ENCODE measurements around the gene GABRB1.

The GABRB1 gene

GRCh38 chr4:47187608-47188007 is 156.2 kb downstream of the GABRB1 start:
- no peak for DNase-seq
- intact Hi-C loops (cut with DNase I) = no loop called here

- intact Hi-C loops (cut with DNase I) = no loop called here
- DNase-seq = no peak
Measured at GRCh38 chr4:47193179-47193578, 161.8 kb downstream of the GABRB1 start.

GRCh38 chr4:47194036-47194737 is 162.8 kb downstream of the GABRB1 start:
- intact Hi-C loops (cut with DNase I) = no loop called here
- peak in 1 of 42 donors; percentile 20 for DNase-seq

- intact Hi-C loops (cut with DNase I) = no loop called here
- no peak for DNase-seq
Measured at GRCh38 chr4:47195706-47196105, 164.3 kb downstream of the GABRB1 start.

GRCh38 chr4:47198791-47199190 is 167.4 kb downstream of the GABRB1 start:
- peak in 3 of 42 donors; percentile 11 to 37 (median 13) for DNase-seq
- intact Hi-C loops (cut with DNase I) = no loop called here

GRCh38 chr4:47203593-47203992 is 172.2 kb downstream of the GABRB1 start:
- no peak for DNase-seq
- intact Hi-C loops (cut with DNase I) = no loop called here

GRCh38 chr4:47207555-47207954 is 176.2 kb downstream of the GABRB1 start:
- intact Hi-C loops (cut with DNase I) = no loop called here
- no peak for DNase-seq

- intact Hi-C loops (cut with DNase I) = no loop called here
- no peak for DNase-seq
Measured at GRCh38 chr4:47209833-47210232, 178.5 kb downstream of the GABRB1 start.

GRCh38 chr4:47210828-47211227 is 179.5 kb downstream of the GABRB1 start:
- DNase-seq = no peak
- intact Hi-C loops (cut with DNase I) = no loop called here

GRCh38 chr4:47213106-47213505 is 181.7 kb downstream of the GABRB1 start:
- DNase-seq = no peak
- intact Hi-C loops (cut with DNase I) = no loop called here

- intact Hi-C loops (cut with DNase I) = no loop called here
- no peak for DNase-seq
Measured at GRCh38 chr4:47213539-47213938, 182.2 kb downstream of the GABRB1 start.

GRCh38 chr4:47213971-47214370 is 182.6 kb downstream of the GABRB1 start:
- intact Hi-C loops (cut with DNase I) = no loop called here
- DNase-seq = peak in 14 of 42 donors; percentile 2 to 70 (median 16)

- intact Hi-C loops (cut with DNase I) = no loop called here
- no peak for DNase-seq
Measured at GRCh38 chr4:47215759-47216158, 184.4 kb downstream of the GABRB1 start.

- no peak for DNase-seq
- intact Hi-C loops (cut with DNase I) = no loop called here
Measured at GRCh38 chr4:47217291-47217690, 185.9 kb downstream of the GABRB1 start.

GRCh38 chr4:47217884-47218283 is 186.5 kb downstream of the GABRB1 start:
- no peak for DNase-seq
- intact Hi-C loops (cut with DNase I) = no loop called here

- intact Hi-C loops (cut with DNase I) = no loop called here
- DNase-seq = no peak
Measured at GRCh38 chr4:47218631-47219030, 187.3 kb downstream of the GABRB1 start.

GRCh38 chr4:47219586-47219985 is 188.2 kb downstream of the GABRB1 start:
- no peak for DNase-seq
- intact Hi-C loops (cut with DNase I) = no loop called here

- DNase-seq = no peak
- intact Hi-C loops (cut with DNase I) = no loop called here
Measured at GRCh38 chr4:47221721-47222120, 190.4 kb downstream of the GABRB1 start.

GRCh38 chr4:47222276-47222675 is 190.9 kb downstream of the GABRB1 start:
- no peak for DNase-seq
- intact Hi-C loops (cut with DNase I) = no loop called here

- DNase-seq = no peak
- intact Hi-C loops (cut with DNase I) = no loop called here
Measured at GRCh38 chr4:47224361-47224760, 193.0 kb downstream of the GABRB1 start.

GRCh38 chr4:47235721-47236120 is 204.4 kb downstream of the GABRB1 start:
- intact Hi-C loops (cut with DNase I) = no loop called here
- DNase-seq = no peak

- DNase-seq = no peak
- intact Hi-C loops (cut with DNase I) = no loop called here
Measured at GRCh38 chr4:47238667-47239066, 207.3 kb downstream of the GABRB1 start.

All from head of caudate nucleus (tissue), 42 donors.